Transverse colon (tissue), 4 donors: ENCODE results near the gene OR6B2. TPM values are rescaled to one million over a fixed set of nuclear protein-coding genes. Genes with fewer than 3 reads are reported as not detected.

Experiments used
- DNase-seq: peaks from one replicate; pipeline ENCODE4 v3.0.0-alpha.2; 2019
- H3K27ac ChIP-seq, 4 donors: fragments of 200-600 bp; sonication (generic); 2 replicates each; pipeline ENCODE4 v1.5.1; 2016 to 2018; ENCODE audit warnings: inconsistent platforms in 4 of 4
- H3K27me3 ChIP-seq: fragments of 200-600 bp; sonication (generic); 2 replicates; pipeline ENCODE4 v1.5.1; 2017; ENCODE audit warnings: inconsistent platforms
- H3K36me3 ChIP-seq, 4 donors: fragments of 200-600 bp; sonication (generic); 2 replicates each; pipeline ENCODE4 v1.5.1; 2017 to 2019; ENCODE audit warnings: inconsistent platforms in 4 of 4
- H3K4me1 ChIP-seq, 4 donors: fragments of 200-600 bp; sonication (generic); 2 replicates each; pipeline ENCODE4 v1.5.1; 2017 to 2020; ENCODE audit warnings: inconsistent platforms in 4 of 4
- H3K4me3 ChIP-seq, 4 donors: fragments of 200-600 bp; sonication (generic); 1 replicate in 1 of 4; 2 replicates in 3 of 4; pipeline versions ENCODE4 v1.5.1 to v1.6.1; 2017 to 2019; ENCODE audit warnings: inconsistent platforms in 4 of 4
- H3K9me3 ChIP-seq, 2 donors: fragments of 200-600 bp; sonication (generic); 2 replicates each; pipeline ENCODE4 v1.5.1; 2017 to 2019; ENCODE audit warnings: inconsistent platforms in 2 of 2
- CTCF ChIP-seq, 5 experiments: fragments of 200-600 bp in 3 of 5; fragments of 450-650 bp in 2 of 5; sonication (generic) in 3 of 5; IDR thresholded peaks; 1 replicate in 2 of 5; 2 replicates in 3 of 5; pipeline ENCODE4 v1.5.1; 2016 to 2017; ENCODE audit warnings: antibody characterized with exemption in 5 of 5, inconsistent platforms in 3 of 5, mild to moderate bottlenecking in 2 of 5, moderate library complexity in 1 of 5
- EP300 ChIP-seq: sonication (generic); formaldehyde crosslinking; IDR thresholded peaks from one replicate; pipeline ENCODE4 v1.6.1; 2017; ENCODE audit warnings: antibody characterized with exemption, low read depth
- POLR2A ChIP-seq: fragments of 450-650 bp; IDR thresholded peaks from one replicate; pipeline ENCODE4 v1.6.1; 2016; ENCODE audit warnings: antibody characterized with exemption, mild to moderate bottlenecking, moderate library complexity
- POLR2AphosphoS5 ChIP-seq, 3 donors: sonication (generic); formaldehyde crosslinking; IDR thresholded peaks; one replicate each; pipeline ENCODE4 v1.6.1; 2016; ENCODE audit warnings: antibody characterized with exemption in 3 of 3
- WGBS, 2 donors: methylation state at CpG; one replicate each; pipeline ENCODE4 v1.1.5; 2018; ENCODE audit warnings: low coverage in 1 of 2; 5-methylcytosine and 5-hydroxymethylcytosine counted together
- in situ Hi-C, 4 donors: fragments of 200-750 bp; cut with MboI; loops; one replicate each; pipeline versions ENCODE4 v1.15.0 to v1.15.1; 2017; ENCODE audit warnings: low sequenced_read_pairs in 3 of 4, low pct_ligation_motif_present in 1 of 4, low pct_unique_long_range_greater_than_20kb in 1 of 4
- intact Hi-C: fragments of 100-400 bp; cut with DNase I; formaldehyde crosslinking; loops from one replicate; pipeline ENCODE4 v1.15.1; 2023; ENCODE audit warnings: low total_unique reads
- total RNA-seq, 4 donors: library from RNA; depleted of rRNA; stranded (reverse); fragments of >200 nt; gene quantifications; one replicate each; pipeline ENCODE4 v1.1.0, GENCODE V29; 2016

Gene OR6B2
- total RNA-seq, 4 donors from 2014 or later = not detected

GRCh38 chr2:240041363-240041762 lies 11.1 kb upstream of the OR6B2 start:
- Histone ChIP-seq H3K4me3 (no peak overlapping the region), H3K27me3 (peaks cover 44% of the 10 kb centered on the region), H3K36me3 (no peaks in the 10 kb centered on the region), H3K9me3 (no peaks in the 10 kb centered on the region), H3K27ac (no peak overlapping the region), H3K4me1 (no peaks in the 10 kb centered on the region)
- DNase-seq = no peak
- WGBS, 2 donors = 63% methylated on average over 6 of the region's 6 CpGs; no CpG with 5 or more reads in 1 of the 2 donors
- intact Hi-C loops (no loop called here), in situ Hi-C loops (no loop called here)
- TF ChIP-seq POLR2A = no peak
- no peak for TF ChIP-seq EP300
- TF ChIP-seq CTCF (IDR thresholded peaks at IDR 0.05) = no peak
- no peak for TF ChIP-seq POLR2AphosphoS5 (IDR thresholded peaks at IDR 0.05)

- Histone ChIP-seq H3K4me1 (no peaks in the 10 kb centered on the region), H3K27ac (no peak overlapping the region), H3K36me3 (no peaks in the 10 kb centered on the region), H3K27me3 (peaks cover 53% of the 10 kb centered on the region), H3K9me3 (no peaks in the 10 kb centered on the region), H3K4me3 (no peak overlapping the region)
- in situ Hi-C loops (no loop called here), intact Hi-C loops (no loop called here)
- TF ChIP-seq POLR2AphosphoS5 (IDR thresholded peaks at IDR 0.05) = no peak
- DNase-seq = no peak
These were observed 7.1 kb upstream of the OR6B2 start for GRCh38 chr2:240037358-240037757.

- Histone ChIP-seq H3K9me3 (no peaks in the 10 kb centered on the region), H3K27ac (no peak overlapping the region), H3K4me3 (no peak overlapping the region), H3K4me1 (no peaks in the 10 kb centered on the region), H3K36me3 (no peaks in the 10 kb centered on the region), H3K27me3 (peaks cover 25% of the 10 kb centered on the region)
- in situ Hi-C loops (no loop called here), intact Hi-C loops (no loop called here)
- no peak for DNase-seq
- WGBS, 2 donors = 52% methylated on average over 5 of the region's 5 CpGs; no CpG with 5 or more reads in 1 of the 2 donors
- TF ChIP-seq EP300 = no peak
- no peak for TF ChIP-seq CTCF (IDR thresholded peaks at IDR 0.05)
- no peak for TF ChIP-seq POLR2A
- no peak for TF ChIP-seq POLR2AphosphoS5 (IDR thresholded peaks at IDR 0.05)
These were observed 3.1 kb upstream of the OR6B2 start for GRCh38 chr2:240033330-240033678.

- in situ Hi-C loops = no loop called here
- DNase-seq = no peak
- Histone ChIP-seq H3K36me3 (no peaks in the 10 kb centered on the region), H3K27me3 (peaks cover 20% of the 10 kb centered on the region), H3K4me3 (no peak overlapping the region), H3K9me3 (no peaks in the 10 kb centered on the region), H3K4me1 (no peaks in the 10 kb centered on the region), H3K27ac (no peak overlapping the region)
- intact Hi-C loops = no loop called here
- TF ChIP-seq POLR2A = no peak
- TF ChIP-seq CTCF (IDR thresholded peaks at IDR 0.05) = no peak
- TF ChIP-seq POLR2AphosphoS5 (IDR thresholded peaks at IDR 0.05) = no peak
- TF ChIP-seq EP300 = no peak
- WGBS, 2 donors = 64 to 74% methylated on average over 9 to 14 of the region's 14 CpGs
These were observed 2.4 kb upstream of the OR6B2 start for GRCh38 chr2:240032406-240033329.
